ENCODE results near the gene PTPN3. TPM values are rescaled to one million over a fixed set of nuclear protein-coding genes. Genes with fewer than 3 reads are reported as not detected.

The PTPN3 gene
- total and polyA plus RNA-seq, 10 of the 15 experiments (the other 5 are each of a cell fraction or from before 2014, with no cell fraction given) = 0.18 to 1.3 (median 0.39) TPM

DNA sequence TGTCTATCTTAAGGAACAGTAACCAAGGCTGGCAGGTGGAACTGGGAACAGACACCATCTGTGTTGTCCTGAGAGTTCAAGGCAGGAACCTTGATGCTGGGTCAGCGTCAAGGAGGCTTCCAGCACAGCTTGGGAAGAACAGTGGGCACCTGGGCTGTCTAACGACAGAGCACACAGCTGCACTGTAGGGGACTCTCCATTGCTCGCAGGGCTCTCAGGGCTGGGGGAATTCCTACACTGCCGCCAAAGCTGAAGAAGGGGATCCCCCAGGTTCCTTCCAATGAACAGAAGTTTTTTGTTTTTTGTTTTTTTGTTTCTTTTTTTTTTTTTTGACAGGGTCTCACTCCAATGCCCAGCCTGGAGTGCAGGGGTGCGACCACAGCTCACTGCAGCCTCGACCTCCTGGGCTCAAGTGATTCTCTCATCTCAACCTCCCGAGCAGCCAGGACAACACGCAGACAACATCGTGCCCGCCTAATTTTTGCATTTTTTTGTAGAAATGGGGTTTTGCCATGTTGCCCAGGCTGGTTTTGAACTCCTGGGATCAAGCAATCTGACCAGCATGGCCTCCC lies 81.9 kb downstream of the PTPN3 start (continued):
- TF ChIP-seq MLLT1 (IDR thresholded peaks at IDR 0.05) (peak; percentile 26; the same call in 1 of the 2 replicates), HDAC6 (IDR thresholded peaks at IDR 0.05; ENCODE audit: unreplicated experiment) (no peak), IRF5 (IDR thresholded peaks at IDR 0.05; ENCODE audit: borderline replicate concordance) (no peak), ZZZ3 (IDR thresholded peaks at IDR 0.05; ENCODE audit: control insufficient read depth, insufficient read length, low read depth) (no peak), TCF7 (IDR thresholded peaks at IDR 0.05; ENCODE audit: borderline replicate concordance) (no peak), RELA (IDR thresholded peaks at IDR 0.05; ENCODE audit: borderline replicate concordance, partially characterized antibody) (peak; percentile 96), WRNIP1 (IDR thresholded peaks at IDR 0.05; ENCODE audit: borderline replicate concordance, low read depth, low read length) (no peak), MXI1 (IDR thresholded peaks at IDR 0.05; ENCODE audit: low read depth, low read length) (no peak; the same call in 1 of the 2 replicates), FOXM1 (IDR thresholded peaks at IDR 0.05; ENCODE audit: low read depth, low read length) (no peak), SMARCA5 (IDR thresholded peaks at IDR 0.05) (peak; percentile 76; the same call in 1 of the 2 replicates), MTA2 (IDR thresholded peaks at IDR 0.05; ENCODE audit: low read depth) (peak; percentile 36; the same call in 1 of the 2 replicates), MAX (IDR thresholded peaks at IDR 0.05; ENCODE audit: low read depth, low read length) (no peak), TCF12 (IDR thresholded peaks at IDR 0.05; ENCODE audit: low read depth, low read length) (peak; percentile 95), SPI1 (IDR thresholded peaks at IDR 0.05; ENCODE audit: borderline replicate concordance, insufficient read depth, low read depth, low read length) (no peak), PBX3 (IDR thresholded peaks at IDR 0.05; ENCODE audit: insufficient replicate concordance, low read depth, low read length) (no peak), ZSCAN29 (IDR thresholded peaks at IDR 0.05) (no peak), STAT1 (conservative IDR thresholded peaks at IDR 0.05) (no peak), HDAC2 (IDR thresholded peaks at IDR 0.05) (no peak), TARDBP (IDR thresholded peaks at IDR 0.05; ENCODE audit: borderline replicate concordance) (no peak), BMI1 (IDR thresholded peaks at IDR 0.05; ENCODE audit: borderline replicate concordance) (no peak), SP1 (IDR thresholded peaks at IDR 0.05; ENCODE audit: low read depth, low read length) (peak; percentile 26), NRF1 (conservative IDR thresholded peaks at IDR 0.05; ENCODE audit: low read depth, low read length) (no peak), CBFB (IDR thresholded peaks at IDR 0.05; ENCODE audit: low read depth) (peak; percentile 68; the same call in 1 of the 2 replicates), CEBPB (IDR thresholded peaks at IDR 0.05; ENCODE audit: borderline replicate concordance in 1 of 2, low read depth in 2 of 2, low read length in 2 of 2) (no peak)
- TF ChIP-seq, protein P1, sequence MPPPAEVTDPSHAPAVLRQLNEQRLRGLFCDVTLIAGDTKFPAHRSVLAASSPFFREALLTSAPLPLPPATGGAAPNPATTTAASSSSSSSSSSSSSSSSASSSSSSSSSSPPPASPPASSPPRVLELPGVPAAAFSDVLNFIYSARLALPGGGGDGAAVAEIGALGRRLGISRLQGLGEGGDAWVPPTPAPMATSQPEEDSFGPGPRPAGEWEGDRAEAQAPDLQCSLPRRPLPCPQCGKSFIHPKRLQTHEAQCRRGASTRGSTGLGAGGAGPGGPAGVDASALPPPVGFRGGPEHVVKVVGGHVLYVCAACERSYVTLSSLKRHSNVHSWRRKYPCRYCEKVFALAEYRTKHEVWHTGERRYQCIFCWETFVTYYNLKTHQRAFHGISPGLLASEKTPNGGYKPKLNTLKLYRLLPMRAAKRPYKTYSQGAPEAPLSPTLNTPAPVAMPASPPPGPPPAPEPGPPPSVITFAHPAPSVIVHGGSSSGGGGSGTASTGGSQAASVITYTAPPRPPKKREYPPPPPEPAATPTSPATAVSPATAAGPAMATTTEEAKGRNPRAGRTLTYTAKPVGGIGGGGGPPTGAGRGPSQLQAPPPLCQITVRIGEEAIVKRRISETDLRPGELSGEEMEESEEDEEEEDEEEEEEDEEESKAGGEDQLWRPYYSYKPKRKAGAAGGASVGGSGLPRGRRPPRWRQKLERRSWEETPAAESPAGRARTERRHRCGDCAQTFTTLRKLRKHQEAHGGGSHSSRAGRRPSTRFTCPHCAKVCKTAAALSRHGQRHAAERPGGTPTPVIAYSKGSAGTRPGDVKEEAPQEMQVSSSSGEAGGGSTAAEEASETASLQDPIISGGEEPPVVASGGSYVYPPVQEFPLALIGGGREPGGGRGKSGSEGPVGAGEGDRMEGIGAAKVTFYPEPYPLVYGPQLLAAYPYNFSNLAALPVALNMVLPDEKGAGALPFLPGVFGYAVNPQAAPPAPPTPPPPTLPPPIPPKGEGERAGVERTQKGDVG (CRISPR knock-in tag; IDR thresholded peaks at IDR 0.05) = no peak

Measured in GM12878 (cell line).